A204.1 (cell line): Measurements from ENCODE around the gene SHKBP1.

Source experiments
- FAIRE-seq: peaks from 2 replicates; lab custom pipeline; 2012; peaks lifted over from hg19 to GRCh38; lab: Jason Lieb, UNC

Gene SHKBP1

GRCh38 chr19:40603071-40603388 is 26.4 kb downstream of the SHKBP1 start:
- no peak for FAIRE-seq

- no peak for FAIRE-seq
Measured at GRCh38 chr19:40603389-40604170, 26.9 kb downstream of the SHKBP1 start.

DNA sequence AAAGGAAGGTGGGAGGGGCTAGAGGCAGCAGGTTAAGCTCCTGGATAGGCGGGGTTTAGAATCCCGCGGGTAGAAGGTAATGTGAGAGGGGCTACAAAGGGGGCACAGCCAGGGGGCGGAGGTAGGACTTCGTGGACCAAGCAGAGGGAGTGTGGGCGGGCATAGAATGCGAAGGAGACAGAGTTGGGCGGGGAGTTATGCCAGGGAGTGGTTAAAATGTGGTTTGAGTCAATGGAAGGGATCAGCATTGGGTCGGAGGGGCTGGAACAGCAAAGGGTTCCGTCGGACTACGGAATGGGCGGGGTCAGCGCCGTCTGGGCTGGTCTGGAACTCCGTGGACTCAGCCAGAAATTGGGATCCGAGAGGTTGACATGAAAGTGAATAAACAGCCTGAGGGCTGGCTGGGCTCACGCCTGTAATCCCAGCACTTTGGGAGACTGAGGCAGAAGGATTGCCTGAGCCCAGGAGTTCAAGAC is 27.5 kb downstream of the SHKBP1 start:
- no peak for FAIRE-seq

- no peak for FAIRE-seq
Measured at GRCh38 chr19:40604647-40605215, 28.1 kb downstream of the SHKBP1 start.

GRCh38 chr19:40605216-40605971 is 28.7 kb downstream of the SHKBP1 start:
- no peak for FAIRE-seq

DNA sequence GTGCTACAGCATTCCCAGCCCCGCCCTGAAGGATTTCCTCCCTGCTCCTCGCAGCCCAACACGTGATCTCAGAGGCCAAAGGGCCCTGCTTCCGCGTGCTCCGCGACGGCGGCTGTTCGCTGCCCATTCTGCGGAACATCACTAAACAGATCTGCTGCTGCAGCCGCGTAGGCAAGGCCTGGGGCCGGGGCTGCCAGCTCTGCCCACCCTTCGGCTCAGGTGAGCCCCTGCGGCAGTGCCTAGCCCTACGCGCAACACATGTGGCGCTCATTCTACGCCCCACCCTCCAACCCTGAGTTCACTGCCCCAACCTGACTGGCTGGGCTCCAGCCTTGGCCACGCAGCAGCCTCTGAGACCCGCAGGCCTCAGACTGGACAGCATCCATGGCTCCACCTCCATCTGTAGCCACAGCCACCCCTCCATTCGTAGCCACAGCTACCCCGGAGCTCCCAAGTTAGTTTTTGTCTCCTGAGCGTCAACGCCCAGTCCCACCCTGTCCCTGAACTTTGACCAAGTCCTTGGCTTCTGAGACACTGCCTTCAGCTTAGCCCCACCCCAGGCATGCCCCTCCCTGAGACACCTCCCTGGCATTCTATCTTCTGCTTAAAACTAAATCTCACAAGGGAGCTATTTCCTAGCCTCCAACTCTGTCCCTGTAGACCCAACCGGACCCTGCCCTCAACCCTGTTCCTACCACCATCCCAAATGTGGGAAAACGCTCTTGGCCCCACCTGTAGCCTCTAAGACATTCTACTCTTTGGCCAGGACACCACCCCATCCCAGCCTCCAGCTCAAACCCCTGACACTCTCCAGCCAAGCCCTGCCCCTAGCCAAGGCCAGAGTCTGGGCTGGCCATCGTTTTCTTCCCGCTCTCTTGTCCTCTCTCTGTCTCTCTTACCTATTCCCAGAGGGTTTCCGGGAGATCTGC is 30.9 kb downstream of the SHKBP1 start:
- no peak for FAIRE-seq

GRCh38 chr19:40608240-40608621 is 31.6 kb downstream of the SHKBP1 start:
- no peak for FAIRE-seq

- FAIRE-seq = no peak
Measured at GRCh38 chr19:40608957-40609356, 32.3 kb downstream of the SHKBP1 start.

DNA sequence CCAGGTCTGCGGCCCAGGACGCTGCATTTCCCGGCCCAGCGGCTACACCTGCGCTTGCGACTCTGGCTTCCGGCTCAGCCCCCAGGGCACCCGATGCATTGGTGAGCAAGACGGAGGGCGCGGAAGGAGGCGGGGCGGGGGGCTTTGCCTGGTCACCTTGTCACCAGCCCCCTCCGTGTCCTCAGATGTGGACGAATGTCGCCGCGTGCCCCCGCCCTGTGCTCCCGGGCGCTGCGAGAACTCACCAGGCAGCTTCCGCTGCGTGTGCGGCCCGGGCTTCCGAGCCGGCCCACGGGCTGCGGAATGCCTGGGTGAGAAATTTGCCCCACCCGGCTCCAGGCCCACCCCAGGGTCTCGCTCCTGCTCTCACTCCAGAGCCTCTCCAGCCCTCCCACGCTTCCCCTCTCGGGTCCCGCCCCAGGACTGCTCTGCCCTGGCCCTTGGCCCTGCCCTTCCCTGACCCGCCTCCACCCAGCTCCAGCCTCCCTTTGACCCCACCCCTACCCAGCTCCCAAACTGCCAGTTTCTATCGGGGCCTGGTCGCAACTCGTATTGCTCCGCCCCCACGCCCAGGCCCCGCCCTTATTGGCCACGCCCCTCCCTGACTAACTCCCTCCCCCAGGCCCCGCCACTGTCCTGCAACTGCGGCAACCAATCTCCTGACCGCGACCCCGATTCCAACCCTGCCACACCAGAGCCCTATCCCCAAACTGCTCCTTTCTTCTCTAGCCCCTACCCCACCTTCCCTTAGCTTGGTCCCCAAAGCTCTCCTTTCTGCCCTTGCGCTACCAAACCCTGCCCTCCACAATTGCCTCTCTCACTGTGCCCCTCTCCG is 33.1 kb downstream of the SHKBP1 start:
- FAIRE-seq = no peak

GRCh38 chr19:40610396-40611064 is 33.9 kb downstream of the SHKBP1 start:
- no peak for FAIRE-seq

DNA sequence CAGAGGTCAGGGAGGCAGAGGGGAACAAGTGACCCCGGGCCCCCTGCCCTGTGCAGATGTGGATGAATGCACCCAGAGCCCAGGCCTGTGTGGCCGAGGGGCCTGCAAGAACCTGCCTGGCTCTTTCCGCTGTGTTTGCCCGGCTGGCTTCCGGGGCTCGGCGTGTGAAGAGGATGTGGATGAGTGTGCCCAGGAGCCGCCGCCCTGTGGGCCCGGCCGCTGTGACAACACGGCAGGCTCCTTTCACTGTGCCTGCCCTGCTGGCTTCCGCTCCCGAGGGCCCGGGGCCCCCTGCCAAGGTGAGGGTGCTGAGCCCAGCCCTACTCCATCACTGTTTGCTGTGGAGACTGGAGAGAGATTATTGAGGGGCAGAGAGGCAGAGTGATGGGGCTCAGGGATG is 34.4 kb downstream of the SHKBP1 start:
- FAIRE-seq = no peak

GRCh38 chr19:40611900-40612698 is 35.4 kb downstream of the SHKBP1 start:
- FAIRE-seq = no peak

DNA sequence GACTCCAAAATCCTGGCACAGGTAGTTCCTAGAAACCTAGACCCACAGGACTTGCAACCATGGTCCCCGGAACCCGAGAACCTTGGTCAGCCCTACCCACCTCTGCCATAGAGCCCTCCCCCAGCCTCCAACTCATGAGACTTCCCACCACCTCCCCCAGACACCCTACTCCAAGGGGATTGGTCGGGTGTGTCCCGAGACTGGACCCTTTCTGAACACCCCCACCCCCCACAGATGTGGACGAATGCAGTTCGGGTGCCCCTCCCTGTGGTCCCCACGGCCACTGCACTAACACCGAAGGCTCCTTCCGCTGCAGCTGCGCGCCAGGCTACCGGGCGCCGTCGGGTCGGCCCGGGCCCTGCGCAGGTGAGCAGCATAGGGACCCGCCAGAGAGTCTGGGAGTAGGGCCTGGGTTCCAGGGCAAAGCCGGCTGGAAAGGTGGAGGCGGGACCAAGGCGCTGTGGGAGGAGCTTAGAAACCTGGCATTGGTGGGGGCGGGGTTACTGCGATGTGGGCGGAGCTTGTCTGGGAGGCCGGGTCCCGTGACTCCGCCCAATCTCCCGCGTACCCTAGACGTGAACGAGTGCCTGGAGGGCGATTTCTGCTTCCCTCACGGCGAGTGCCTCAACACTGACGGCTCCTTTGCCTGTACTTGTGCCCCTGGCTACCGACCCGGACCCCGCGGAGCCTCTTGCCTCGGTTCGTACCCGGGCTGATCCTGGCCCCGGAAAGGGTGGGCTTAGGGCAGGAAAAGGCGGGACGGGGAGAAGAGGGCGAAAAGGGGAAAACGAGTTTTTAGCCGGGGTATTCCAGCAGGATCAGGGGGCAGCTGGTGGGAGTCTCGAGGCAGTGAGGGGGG is 36.4 kb downstream of the SHKBP1 start:
- FAIRE-seq = no peak

GRCh38 chr19:40613690-40614621 is 37.3 kb downstream of the SHKBP1 start:
- FAIRE-seq = no peak

DNA sequence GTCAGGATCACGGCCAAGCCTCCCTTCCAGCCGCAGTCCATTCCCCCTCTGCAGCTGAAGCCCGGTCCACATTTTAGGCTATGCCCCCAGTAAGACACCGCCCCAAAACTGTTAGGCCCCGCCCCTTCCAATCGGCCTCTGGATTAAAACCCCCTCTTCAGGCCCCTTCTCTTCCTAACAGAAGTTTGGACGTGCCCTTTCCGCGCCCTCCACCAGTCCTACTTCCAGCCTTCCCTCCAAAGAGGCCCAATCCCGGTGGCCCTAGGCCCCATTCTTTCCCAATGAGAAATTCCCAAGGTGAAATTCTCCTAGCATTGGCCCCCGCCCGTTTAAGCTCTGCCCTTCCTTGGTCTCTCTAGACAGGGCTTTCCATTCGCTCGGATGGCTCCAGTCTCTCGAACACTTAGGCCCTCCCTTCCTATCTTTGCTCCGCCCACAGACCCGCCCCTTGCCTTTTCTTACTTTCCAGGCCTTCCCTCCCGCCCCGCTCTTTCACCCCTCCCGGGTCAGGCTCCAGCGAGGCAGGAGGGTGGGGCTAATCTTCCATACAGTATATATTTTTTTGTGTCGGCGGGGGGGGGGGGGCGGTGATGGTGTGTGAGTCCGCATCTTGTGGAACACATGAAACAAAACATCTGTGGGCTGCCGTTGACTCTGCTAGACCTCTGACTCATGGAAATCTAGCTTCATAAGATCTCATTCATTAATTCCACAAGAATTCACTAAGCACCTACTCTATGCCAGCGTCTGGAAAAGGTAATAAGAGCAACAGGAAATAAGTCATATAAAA is 38.1 kb downstream of the SHKBP1 start:
- no peak for FAIRE-seq

- FAIRE-seq = no peak
Measured at GRCh38 chr19:40616178-40616577, 39.5 kb downstream of the SHKBP1 start.

- no peak for FAIRE-seq
Measured at GRCh38 chr19:40616941-40617340, 40.3 kb downstream of the SHKBP1 start.
